Left ventricle myocardium inferior (tissue), 1 donor: Measurements from ENCODE around the gene FOXK1. TPM values are rescaled to one million over a fixed set of nuclear protein-coding genes. Genes with fewer than 3 reads are reported as not detected.

ENCODE experiments used
- DNase-seq: peaks from one replicate; pipeline ENCODE4 v3.0.0-alpha.2; 2020
- H3K27ac ChIP-seq: fragments of 200-600 bp; replicated peaks from 2 replicates; pipeline ENCODE4 v1.8.0; 2021
- H3K27me3 ChIP-seq: fragments of 200-600 bp; 2 replicates; pipeline ENCODE4 v1.8.0; 2021; ENCODE audit warnings: low read depth
- H3K36me3 ChIP-seq: fragments of 200-600 bp; 2 replicates; pipeline ENCODE4 v1.8.0; 2021
- H3K4me1 ChIP-seq: fragments of 200-600 bp; 2 replicates; pipeline ENCODE4 v1.8.0; 2021
- H3K4me3 ChIP-seq: fragments of 200-600 bp; 2 replicates; pipeline ENCODE4 v1.8.0; 2021; ENCODE audit warnings: mild to moderate bottlenecking, moderate library complexity
- H3K9me3 ChIP-seq: fragments of 200-600 bp; replicated peaks from 2 replicates; pipeline ENCODE4 v1.8.0; 2021
- intact Hi-C: fragments of 100-400 bp; cut with micrococcal nuclease; formaldehyde crosslinking; loops from one replicate; pipeline ENCODE4 v1.11.0; 2022
- total RNA-seq: library from RNA; stranded (reverse); fragmentation: NEBNext Ultra II Directional; extraction: Animal tissue kit (Norgen Biotek cat#: 25700); gene quantifications from one replicate; pipeline ENCODE4 v1.2.1, GENCODE V29; 2021
- TF ChIP-seq, protein P1 (sequence below): fragments of 200-600 bp; IDR thresholded peaks from 2 replicates; pipeline ENCODE4 v1.8.0; 2021; ENCODE audit warnings: antibody characterized with exemption, mild to moderate bottlenecking, borderline replicate concordance
- donor health status: DM: no; HTN: yes; CAD: no; lungs with severe emphysema.

The FOXK1 gene
- total RNA-seq, 1 donor from 2014 or later = 18.3 TPM

DNA sequence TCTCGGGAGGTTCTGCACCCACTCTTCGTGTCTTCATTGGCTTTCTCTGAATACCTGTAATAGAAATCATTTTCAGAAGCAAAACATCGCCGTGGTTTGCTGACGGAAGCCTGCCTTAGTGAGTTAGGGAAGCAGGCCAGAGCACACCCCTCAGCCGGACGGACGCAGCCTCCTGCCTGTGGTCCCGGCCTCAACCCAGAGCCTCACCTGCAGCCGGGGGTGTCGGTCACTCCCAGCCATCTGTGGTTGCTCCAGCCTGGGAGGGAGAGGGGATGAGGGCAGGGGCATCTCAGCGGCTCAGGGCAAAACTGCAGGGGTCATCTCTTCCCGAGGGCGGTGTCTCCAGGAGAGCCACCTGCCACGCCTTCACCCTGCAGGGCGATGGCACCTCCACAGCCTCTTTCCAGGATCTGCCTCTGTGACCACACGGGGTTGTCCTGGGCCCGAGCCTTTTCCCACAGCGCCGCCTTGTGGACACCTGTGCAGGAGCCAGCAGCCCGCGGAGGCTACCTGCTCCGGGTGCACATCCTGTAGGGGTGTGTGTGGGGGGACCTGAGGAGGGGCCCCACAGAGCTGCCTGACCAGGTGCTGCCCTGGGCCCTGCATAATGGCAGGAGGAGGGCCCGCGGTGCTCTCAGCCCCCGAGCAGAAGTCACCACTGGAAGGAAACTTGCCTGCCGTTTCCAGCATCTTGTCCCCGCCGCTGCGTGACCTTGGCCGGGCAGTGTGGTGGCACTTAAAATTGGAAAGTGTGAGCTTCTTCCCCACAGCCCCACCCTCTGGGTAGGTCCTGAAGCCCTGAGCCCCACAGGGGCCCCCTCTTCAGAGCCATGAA is 71.7 kb downstream of the FOXK1 start:
- peak; percentile 79 for DNase-seq
- peaks cover 46% of the 10 kb centered on the region for H3K36me3 ChIP-seq
- H3K9me3 ChIP-seq = no peaks in the 10 kb centered on the region
- H3K27ac ChIP-seq = no peak overlapping the region
- intact Hi-C loops = no loop called here
- H3K4me3 ChIP-seq = no peak overlapping the region
- H3K4me1 ChIP-seq = peaks cover 23% of the 10 kb centered on the region
- TF ChIP-seq, protein P1, sequence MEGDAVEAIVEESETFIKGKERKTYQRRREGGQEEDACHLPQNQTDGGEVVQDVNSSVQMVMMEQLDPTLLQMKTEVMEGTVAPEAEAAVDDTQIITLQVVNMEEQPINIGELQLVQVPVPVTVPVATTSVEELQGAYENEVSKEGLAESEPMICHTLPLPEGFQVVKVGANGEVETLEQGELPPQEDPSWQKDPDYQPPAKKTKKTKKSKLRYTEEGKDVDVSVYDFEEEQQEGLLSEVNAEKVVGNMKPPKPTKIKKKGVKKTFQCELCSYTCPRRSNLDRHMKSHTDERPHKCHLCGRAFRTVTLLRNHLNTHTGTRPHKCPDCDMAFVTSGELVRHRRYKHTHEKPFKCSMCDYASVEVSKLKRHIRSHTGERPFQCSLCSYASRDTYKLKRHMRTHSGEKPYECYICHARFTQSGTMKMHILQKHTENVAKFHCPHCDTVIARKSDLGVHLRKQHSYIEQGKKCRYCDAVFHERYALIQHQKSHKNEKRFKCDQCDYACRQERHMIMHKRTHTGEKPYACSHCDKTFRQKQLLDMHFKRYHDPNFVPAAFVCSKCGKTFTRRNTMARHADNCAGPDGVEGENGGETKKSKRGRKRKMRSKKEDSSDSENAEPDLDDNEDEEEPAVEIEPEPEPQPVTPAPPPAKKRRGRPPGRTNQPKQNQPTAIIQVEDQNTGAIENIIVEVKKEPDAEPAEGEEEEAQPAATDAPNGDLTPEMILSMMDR = peak; percentile 92
- H3K27me3 ChIP-seq = no peaks in the 10 kb centered on the region

DNA sequence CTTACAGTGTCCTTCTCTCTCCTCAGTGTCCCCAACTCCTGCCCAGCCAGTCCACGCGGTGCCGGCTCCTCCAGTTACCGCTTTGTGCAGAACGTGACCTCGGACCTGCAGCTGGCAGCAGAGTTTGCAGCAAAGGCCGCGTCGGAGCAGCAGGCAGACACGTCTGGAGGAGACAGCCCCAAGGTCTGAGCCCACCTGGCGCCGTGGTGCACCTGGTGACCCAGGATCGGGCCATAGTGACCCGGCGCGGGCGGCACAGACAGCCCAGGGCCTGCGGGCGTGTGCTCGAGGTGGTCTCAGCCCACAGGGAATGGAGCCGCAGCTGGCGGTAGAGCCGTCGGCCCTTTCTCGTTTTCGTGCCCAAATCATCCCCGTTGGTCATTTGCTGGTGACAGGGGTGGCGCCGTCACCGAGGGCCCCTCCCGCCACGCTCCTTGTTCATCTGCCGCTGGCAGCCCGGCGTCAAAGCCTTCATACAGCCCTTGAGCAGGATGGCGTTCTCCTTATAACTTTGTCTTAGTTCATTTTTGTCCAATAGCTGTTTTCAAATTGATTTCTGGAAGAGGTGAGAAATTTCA is 72.4 kb downstream of the FOXK1 start:
- H3K36me3 ChIP-seq = peaks cover 53% of the 10 kb centered on the region
- no peaks in the 10 kb centered on the region for H3K9me3 ChIP-seq
- no peak overlapping the region for H3K4me3 ChIP-seq
- peaks cover 16% of the 10 kb centered on the region for H3K4me1 ChIP-seq
- DNase-seq = no peak
- TF ChIP-seq, protein P1 = no peak
- intact Hi-C loops = no loop called here
- H3K27ac ChIP-seq = no peak overlapping the region
- H3K27me3 ChIP-seq = no peaks in the 10 kb centered on the region

DNA sequence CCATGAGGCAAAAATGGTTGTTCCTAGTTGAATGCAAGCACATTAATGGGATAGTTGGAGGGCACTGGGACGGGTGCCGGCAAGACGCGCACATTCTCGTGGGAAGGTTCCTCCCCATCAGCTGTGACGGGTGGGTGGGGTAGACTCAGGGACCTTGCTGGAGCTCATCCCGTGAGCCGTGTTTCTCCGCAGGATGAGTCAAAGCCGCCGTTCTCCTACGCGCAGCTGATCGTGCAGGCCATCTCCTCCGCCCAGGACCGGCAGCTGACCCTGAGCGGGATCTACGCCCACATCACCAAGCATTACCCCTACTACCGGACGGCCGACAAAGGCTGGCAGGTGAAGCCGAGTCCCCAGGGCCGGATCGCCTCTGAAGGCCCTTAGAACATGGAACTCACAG is 73.0 kb downstream of the FOXK1 start:
- H3K27me3 ChIP-seq = no peaks in the 10 kb centered on the region
- no peak overlapping the region for H3K27ac ChIP-seq
- H3K4me3 ChIP-seq = no peak overlapping the region
- TF ChIP-seq, protein P1 = no peak
- intact Hi-C loops = no loop called here
- no peak for DNase-seq
- peaks cover 13% of the 10 kb centered on the region for H3K4me1 ChIP-seq
- no peaks in the 10 kb centered on the region for H3K9me3 ChIP-seq
- peaks cover 58% of the 10 kb centered on the region for H3K36me3 ChIP-seq

DNA sequence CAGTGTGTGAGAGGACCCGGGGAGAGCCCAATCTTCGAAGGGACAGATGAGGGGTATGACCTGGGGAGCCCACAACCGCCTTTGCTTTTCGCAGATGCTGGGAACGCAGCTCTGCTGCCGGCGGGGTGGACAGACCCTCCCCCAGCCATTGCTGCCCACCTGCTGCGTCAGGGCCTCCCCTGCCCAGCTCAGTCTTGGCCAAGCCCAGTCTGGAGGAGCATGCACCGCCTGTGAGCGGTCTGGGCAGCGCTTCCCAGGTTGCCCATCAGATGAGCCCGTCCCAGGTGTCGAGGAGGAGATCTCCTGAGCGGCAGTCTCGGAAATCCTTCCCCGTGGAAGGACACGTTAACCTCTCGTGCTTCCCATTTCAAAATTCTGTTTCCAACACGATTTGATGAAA is 76.0 kb downstream of the FOXK1 start:
- no peak overlapping the region for H3K27ac ChIP-seq
- no peaks in the 10 kb centered on the region for H3K9me3 ChIP-seq
- intact Hi-C loops = no loop called here
- H3K4me1 ChIP-seq = peaks cover 12% of the 10 kb centered on the region
- peaks cover 89% of the 10 kb centered on the region for H3K36me3 ChIP-seq
- TF ChIP-seq, protein P1 = no peak
- H3K4me3 ChIP-seq = no peak overlapping the region
- no peaks in the 10 kb centered on the region for H3K27me3 ChIP-seq
- no peak for DNase-seq

DNA sequence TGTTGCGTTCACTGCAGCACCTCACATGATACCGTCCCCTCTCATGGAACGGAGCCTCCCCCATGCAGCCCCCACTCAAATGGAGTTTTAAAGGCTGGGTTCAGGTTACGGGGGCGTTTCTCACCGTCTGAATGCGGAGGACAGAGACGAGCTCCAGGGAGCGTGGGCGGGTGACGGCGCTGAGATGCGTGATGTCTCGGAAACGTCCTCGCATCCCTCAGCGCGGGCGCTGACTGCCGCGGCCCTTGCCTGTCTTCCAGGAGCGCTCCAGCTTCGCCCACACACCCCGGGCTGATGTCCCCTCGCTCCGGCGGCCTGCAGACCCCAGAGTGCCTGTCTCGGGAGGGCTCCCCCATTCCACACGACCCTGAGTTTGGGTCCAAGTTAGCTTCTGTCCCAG is 76.7 kb downstream of the FOXK1 start:
- Histone ChIP-seq H3K4me3 (no peak overlapping the region), H3K27me3 (no peaks in the 10 kb centered on the region), H3K9me3 (no peaks in the 10 kb centered on the region), H3K27ac (no peak overlapping the region), H3K4me1 (peaks cover 5% of the 10 kb centered on the region), H3K36me3 (peaks cover 95% of the 10 kb centered on the region)
- TF ChIP-seq, protein P1 = no peak
- no peak for DNase-seq
- intact Hi-C loops = no loop called here
